Endothelial cell of umbilical vein (primary cell): ENCODE measurements around the gene SYT10. TPM values are rescaled to one million over a fixed set of nuclear protein-coding genes. Genes with fewer than 3 reads are reported as not detected.

Source experiments
- BruUV-seq: library from RNA; stranded (reverse); fragments of 400-500 nt; replicated peaks from 2 replicates; lab custom pipeline; 2021; lab: Mats Ljungman, UMichigan
- CTCF ChIA-PET: fragments of 300-600, 350-600 bp; sonication (Branson Sonifier 250); formaldehyde crosslinking; loops from one replicate; lab custom pipeline; 2021; ENCODE audit warnings: antibody characterized with exemption, inconsistent platforms; lab: Charles Lee
- POLR2A ChIA-PET: fragments of 300-600, 350-600 bp; sonication (Branson Sonifier 250); formaldehyde crosslinking; loops from one replicate; lab custom pipeline; 2021; ENCODE audit warnings: antibody characterized with exemption, inconsistent platforms; lab: Charles Lee
- DNase-seq: peaks from one replicate; pipeline ENCODE4 v3.0.0-alpha.2; 2011; ENCODE audit warnings: low read depth, low spot score
- FAIRE-seq: peaks from 2 replicates; lab custom pipeline; 2011; peaks lifted over from hg19 to GRCh38; lab: Jason Lieb, UNC
- H2AFZ ChIP-seq: 2 replicates; pipeline ENCODE4 v1.6.0; 2012; ENCODE audit warnings: low read depth, low read length, control low read depth, inconsistent platforms
- H3K27ac ChIP-seq: 2 replicates; pipeline ENCODE4 v1.5.1; 2011; ENCODE audit warnings: low read depth, mild to moderate bottlenecking, control low read depth, low read length, moderate library complexity; ENCODE audit not compliant: insufficient read depth
- H3K27me3 ChIP-seq, 2 experiments: 2 replicates each; pipeline versions ENCODE4 v1.6.0 to v1.6.1; 2011; ENCODE audit warnings: low read length in 2 of 2, mixed read lengths in 1 of 2; ENCODE audit not compliant: control insufficient read depth in 2 of 2, insufficient read depth in 2 of 2
- H3K36me3 ChIP-seq, 2 experiments: 2 replicates in 1 of 2; 3 replicates in 1 of 2; pipeline ENCODE4 v1.5.1; 2011; ENCODE audit warnings: low read length in 2 of 2, mild to moderate bottlenecking in 1 of 2, moderate library complexity in 1 of 2; ENCODE audit not compliant: control insufficient read depth in 2 of 2, insufficient read depth in 2 of 2; ENCODE audit errors: extremely low read depth in 1 of 2
- H3K4me1 ChIP-seq: 3 replicates; pipeline ENCODE4 v1.5.1; 2011; ENCODE audit warnings: mild to moderate bottlenecking, low read length; ENCODE audit not compliant: control insufficient read depth, insufficient read depth; ENCODE audit errors: extremely low read depth
- H3K4me2 ChIP-seq: 2 replicates; pipeline ENCODE4 v1.6.1; 2011; ENCODE audit warnings: low read length, control low read depth, mixed read lengths; ENCODE audit not compliant: insufficient read depth
- H3K4me3 ChIP-seq, 3 experiments: fragments of 200-600 bp in 1 of 3; sonication (generic), shearing (Covaris generic) in 1 of 3; replicated peaks in 1 of 3; 2 replicates each; pipeline ENCODE4 v1.5.1; 2011 to 2016; ENCODE audit warnings: control low read depth in 3 of 3, low read length in 3 of 3, mild to moderate bottlenecking in 2 of 3, inconsistent platforms in 1 of 3, low read depth in 1 of 3, moderate library complexity in 1 of 3; ENCODE audit not compliant: insufficient read depth in 1 of 3
- H3K79me2 ChIP-seq: 2 replicates; pipeline ENCODE4 v1.6.0; 2012; ENCODE audit warnings: low read length, inconsistent platforms; ENCODE audit not compliant: control insufficient read depth, insufficient read depth
- H3K9ac ChIP-seq: replicated peaks from 2 replicates; pipeline ENCODE3; 2011; ENCODE audit warnings: low read length, control low read depth; ENCODE audit not compliant: insufficient read depth; ENCODE audit errors: extremely low read depth
- H3K9me1 ChIP-seq: replicated peaks from 3 replicates; pipeline ENCODE4 v1.6.0; 2011; ENCODE audit warnings: mild to moderate bottlenecking, low read length; ENCODE audit not compliant: control insufficient read depth, insufficient read depth; ENCODE audit errors: extremely low read depth
- H3K9me3 ChIP-seq: replicated peaks from 2 replicates; pipeline ENCODE4 v1.5.1; 2012; ENCODE audit warnings: low read length, inconsistent platforms; ENCODE audit not compliant: control insufficient read depth, insufficient read depth
- H4K20me1 ChIP-seq: replicated peaks from 2 replicates; pipeline ENCODE3; 2011; ENCODE audit warnings: mild to moderate bottlenecking, low read length; ENCODE audit not compliant: control insufficient read depth, insufficient read depth; ENCODE audit errors: extremely low read depth
- CTCF ChIP-seq, 2 donors: IDR thresholded peaks; 1 replicate in 1 of 2; 2 replicates in 1 of 2; pipeline ENCODE4 v1.5.1; 2011; ENCODE audit warnings: low read length in 2 of 2, mild to moderate bottlenecking in 2 of 2, moderate library complexity in 2 of 2, control low read depth in 1 of 2, inconsistent platforms in 1 of 2, low read depth in 1 of 2; ENCODE audit not compliant: insufficient read depth in 1 of 2; ENCODE audit errors: extremely low read depth in 1 of 2
- EZH2 ChIP-seq: IDR thresholded peaks from 2 replicates; pipeline ENCODE4 v1.6.1; 2012; ENCODE audit warnings: borderline replicate concordance, low read depth, mild to moderate bottlenecking, moderate library complexity, low read length, inconsistent platforms; ENCODE audit not compliant: severe bottlenecking
- FOS ChIP-seq: IDR thresholded peaks from 2 replicates; pipeline ENCODE4 v1.6.1; 2011; ENCODE audit warnings: mild to moderate bottlenecking, low read length, moderate library complexity, borderline replicate concordance; ENCODE audit not compliant: insufficient read depth
- GATA2 ChIP-seq: IDR thresholded peaks from 2 replicates; pipeline ENCODE4 v1.7.0; 2011; ENCODE audit warnings: low read depth, mild to moderate bottlenecking, moderate library complexity, mixed read lengths, low read length; ENCODE audit not compliant: insufficient read length, insufficient read depth
- JUN ChIP-seq: IDR thresholded peaks from 2 replicates; pipeline ENCODE4 v1.6.1; 2011; ENCODE audit warnings: borderline replicate concordance, low read depth; ENCODE audit not compliant: insufficient read length, insufficient read depth
- MAX ChIP-seq: IDR thresholded peaks from 2 replicates; pipeline ENCODE4 v1.6.1; 2011; ENCODE audit not compliant: insufficient read depth, insufficient read length
- MYC ChIP-seq: IDR thresholded peaks from one replicate; pipeline ENCODE4 v1.6.1; 2011; ENCODE audit warnings: mild to moderate bottlenecking, low read depth, low read length
- POLR2A ChIP-seq: IDR thresholded peaks from 2 replicates; pipeline ENCODE4 v1.6.1; 2012; ENCODE audit warnings: low read depth, mild to moderate bottlenecking, control low read depth, low read length
- POLR2AphosphoS5 ChIP-seq: IDR thresholded peaks from 2 replicates; pipeline ENCODE4 v1.6.1; 2012; ENCODE audit warnings: low read depth, mild to moderate bottlenecking, control low read depth, low read length, moderate library complexity; ENCODE audit not compliant: insufficient read depth
- dilution Hi-C: fragments of 300-500 bp; cut with MboI; formaldehyde crosslinking; loops from one replicate; pipeline ENCODE4 v1.15.0; 2019; ENCODE audit warnings: low sequenced_read_pairs; ENCODE audit not compliant: extremely low pct_ligation_motif_present
- intact Hi-C: fragments of 100-400 bp; cut with micrococcal nuclease; formaldehyde crosslinking; loops from one replicate; pipeline ENCODE4 v1.10.0; 2022
- polyA plus RNA-seq, 4 experiments: library from polyadenylated mRNA; depleted of rRNA in 3 of 4; stranded (reverse) in 3 of 4; unstranded in 1 of 4; fragments of >200 nt; gene quantifications; 2 replicates each; pipeline versions ENCODE4 v1.2.1 to v1.2.3, GENCODE V29; 2011 to 2012; ENCODE audit warnings: missing spikeins in 1 of 4
- total RNA-seq: library from RNA; stranded (reverse); gene quantifications from 2 replicates; pipeline ENCODE4 v1.2.3, GENCODE V29; 2021

SYT10 gene
- total and polyA plus RNA-seq, 2 donors (not counting 3 experiments of a cell fraction or from before 2014, with no cell fraction given): not detected

- no peaks in the 10 kb centered on the region for H3K27me3 ChIP-seq
- no peak overlapping the region for H3K4me3 ChIP-seq
- CTCF ChIA-PET: no interaction called here
- H3K4me2 ChIP-seq: no peak overlapping the region
- no peaks in the 10 kb centered on the region for H3K9me3 ChIP-seq
- BruUV-seq: no TSS peak
- no peaks in the 10 kb centered on the region for H3K4me1 ChIP-seq
- DNase-seq: no peak
- no peak overlapping the region for H2AFZ ChIP-seq
- no peak for FAIRE-seq
- H3K9ac ChIP-seq: no peak overlapping the region
- no peaks in the 10 kb centered on the region for H3K9me1 ChIP-seq
- dilution Hi-C loops: no loop called here
- H3K79me2 ChIP-seq: no peaks in the 10 kb centered on the region
- H3K27ac ChIP-seq: no peak overlapping the region
- intact Hi-C loops: no loop called here
- H3K36me3 ChIP-seq: no peaks in the 10 kb centered on the region
- POLR2A ChIA-PET: no interaction called here
- no peaks in the 10 kb centered on the region for H4K20me1 ChIP-seq
- TF ChIP-seq JUN (no peak), FOS (no peak), EZH2 (no peak), POLR2A (no peak), POLR2AphosphoS5 (no peak), MAX (no peak), CTCF (IDR thresholded peaks at IDR 0.05; ENCODE audit: extremely low read depth in 1 of 2, insufficient read depth in 1 of 2, low read depth in 1 of 2, low read length in 2 of 2) (no peak), GATA2 (no peak), MYC (no peak)
These were observed 56.1 kb downstream of the SYT10 start for GRCh38 chr12:33383503-33383902.
